GM10266 (cell line): Measurements from ENCODE around the gene NELFB.

Source experiments
- DNase-seq: peaks from one replicate; pipeline ENCODE4 v3.0.0; 2012; ENCODE audit errors: extremely low spot score
- CTCF ChIP-seq: IDR thresholded peaks from 2 replicates; pipeline ENCODE4 v1.5.1; 2012; ENCODE audit warnings: mild to moderate bottlenecking, low read depth; ENCODE audit not compliant: control insufficient read depth, insufficient read depth; ENCODE audit errors: missing control alignments

The NELFB gene

GRCh38 chr9:137220317-137221094 lies 34.6 kb upstream of the NELFB start:
- no peak for TF ChIP-seq CTCF
- no peak for DNase-seq

- TF ChIP-seq CTCF = no peak
- no peak for DNase-seq
These were observed 34.0 kb upstream of the NELFB start for GRCh38 chr9:137221095-137221505.

- TF ChIP-seq CTCF = no peak
- DNase-seq = no peak
These were observed 33.5 kb upstream of the NELFB start for GRCh38 chr9:137221506-137222111.

- DNase-seq = no peak
- no peak for TF ChIP-seq CTCF
These were observed 32.7 kb upstream of the NELFB start, which contains the start of gene RNF208 for GRCh38 chr9:137222190-137223077. TSS of gene RNF208 (minus strand) at chr9:137222240. CDS start at chr9:137221212, 1,028 bp downstream.

- TF ChIP-seq CTCF = no peak
- DNase-seq = peak; percentile 100
These were observed 31.8 kb upstream of the NELFB start for GRCh38 chr9:137223078-137223970.

GRCh38 chr9:137224830-137225694 lies 30.1 kb upstream of the NELFB start, which contains the start of gene CYSRT1:
TSS of gene CYSRT1 (plus strand) at chr9:137225174. CDS start at chr9:137225622, 448 bp downstream.
- no peak for TF ChIP-seq CTCF
- DNase-seq = no peak
